Cardiac fibroblast (primary cell): Measurements from ENCODE around the gene FOCAD.

Source experiments
- DNase-seq, 2 donors: peaks; one replicate each; pipeline versions ENCODE4 v3.0.0 to v3.0.0-alpha.2; 2010; ENCODE audit warnings: low read depth in 2 of 2
- H3K4me3 ChIP-seq, 2 donors: replicated peaks in 1 of 2; 1 replicate in 1 of 2; 2 replicates in 1 of 2; pipeline ENCODE4 v1.5.1; 2011; ENCODE audit warnings: low read depth in 2 of 2, low read length in 2 of 2, mild to moderate bottlenecking in 2 of 2, moderate library complexity in 1 of 2
- CTCF ChIP-seq: IDR thresholded peaks from one replicate; pipeline ENCODE4 v1.5.1; 2011; ENCODE audit warnings: low read depth, mild to moderate bottlenecking, low read length, inconsistent platforms

Gene FOCAD

GRCh38 chr9:20786807-20787206, 102.7 kb downstream of the FOCAD start:
- no peak for DNase-seq
- no peak overlapping the region for H3K4me3 ChIP-seq
- TF ChIP-seq CTCF: no peak

GRCh38 chr9:20788526-20789451, 104.7 kb downstream of the FOCAD start:
- TF ChIP-seq CTCF: no peak
- no peak overlapping the region for H3K4me3 ChIP-seq
- DNase-seq: peak in 1 of 2 donors; percentile 55

- no peak overlapping the region for H3K4me3 ChIP-seq
- TF ChIP-seq CTCF: no peak
- no peak for DNase-seq
Observed at GRCh38 chr9:20790721-20791120, 106.7 kb downstream of the FOCAD start.

- no peak for TF ChIP-seq CTCF
- DNase-seq: no peak
- no peak overlapping the region for H3K4me3 ChIP-seq
Observed at GRCh38 chr9:20791682-20792081, 107.6 kb downstream of the FOCAD start.

- DNase-seq: peak in 1 of 2 donors; percentile 18
- H3K4me3 ChIP-seq: no peak overlapping the region
- TF ChIP-seq CTCF: no peak
Observed at GRCh38 chr9:20804489-20805250, 120.6 kb downstream of the FOCAD start.

GRCh38 chr9:20805766-20806165, 121.7 kb downstream of the FOCAD start:
- H3K4me3 ChIP-seq: no peak overlapping the region
- DNase-seq: no peak
- TF ChIP-seq CTCF: no peak
